HG02763 (cell line): ENCODE data around the gene MAGOHB.

ENCODE experiments used
- ATAC-seq: cut with Tn5 transposase; IDR thresholded peaks from one replicate; pipeline ENCODE4 v1.9.1; 2021; ENCODE audit warnings: mild to moderate bottlenecking, moderate library complexity; ENCODE audit not compliant: unreplicated experiment

The MAGOHB gene

GRCh38 chr12:10557329-10557728 is 56.1 kb downstream of the MAGOHB start:
- ATAC-seq, result no peak

GRCh38 chr12:10554756-10555481 is 58.5 kb downstream of the MAGOHB start:
- ATAC-seq, result no peak

- ATAC-seq, result no peak
These were observed 59.1 kb downstream of the MAGOHB start for GRCh38 chr12:10554228-10554755.
